Activated CD4-positive, CD25-positive, alpha-beta regulatory T cell treated with anti-CD3 and anti-CD28 coated beads, Interleukin-2, amount 50 U/mL, for 16 hours (primary cell): ENCODE data around the gene LRRC75B.
"Not testable (repeated sequence)": the region's sequence is repeated elsewhere in the genome, so short reads cannot be mapped to it uniquely, and the experiment has no call there.

ENCODE experiments used
- DNase-seq: peaks from one replicate; pipeline ENCODE4 v3.0.0-alpha.2; 2020; ENCODE audit warnings: low read depth, low spot score

Gene LRRC75B

GRCh38 chr22:24602847-24603769, 10.2 kb upstream of the LRRC75B start, which contains the start of gene GGT1:
GGT1 (plus strand) TSS chr22:24603193; CDS start chr22:24611082, 7,889 bp downstream.
- DNase-seq: not testable (repeated sequence)

- not testable (repeated sequence) for DNase-seq
Observed at GRCh38 chr22:24602105-24602749, 9.4 kb upstream of the LRRC75B start.

GRCh38 chr22:24601217-24602104, 8.6 kb upstream of the LRRC75B start:
- no peak for DNase-seq

GRCh38 chr22:24599958-24600715, 7.3 kb upstream of the LRRC75B start:
- not testable (repeated sequence) for DNase-seq

- no peak for DNase-seq
Observed at GRCh38 chr22:24599514-24599913, 6.6 kb upstream of the LRRC75B start.

GRCh38 chr22:24597076-24597475, 4.2 kb upstream of the LRRC75B start:
- DNase-seq: not testable (repeated sequence)

- no peak for DNase-seq
Observed at GRCh38 chr22:24595863-24596262, 3.0 kb upstream of the LRRC75B start.

- no peak for DNase-seq
Observed at GRCh38 chr22:24595228-24595627, 2.4 kb upstream of the LRRC75B start.

GRCh38 chr22:24594569-24595120, 1.8 kb upstream of the LRRC75B start:
- no peak for DNase-seq

GRCh38 chr22:24593836-24594568, 1.1 kb upstream of the LRRC75B start:
- DNase-seq: no peak

- DNase-seq: not testable (repeated sequence)
Observed at GRCh38 chr22:24593559-24593835, 624 bp upstream of the LRRC75B start.

- no peak for DNase-seq
Observed at GRCh38 chr22:24592058-24592850, 619 bp downstream of the LRRC75B start.

- no peak for DNase-seq
Observed at GRCh38 chr22:24591286-24591830, 1.5 kb downstream of the LRRC75B start.

GRCh38 chr22:24590596-24591173, 2.2 kb downstream of the LRRC75B start:
- DNase-seq: no peak

- no peak for DNase-seq
Observed at GRCh38 chr22:24589518-24590030, 3.3 kb downstream of the LRRC75B start.

GRCh38 chr22:24588757-24589481, 4.0 kb downstream of the LRRC75B start:
- no peak for DNase-seq

- no peak for DNase-seq
Observed at GRCh38 chr22:24588381-24588756, 4.5 kb downstream of the LRRC75B start.

- DNase-seq: no peak
Observed at GRCh38 chr22:24587948-24588347, 4.9 kb downstream of the LRRC75B start.
